GM06990 (cell line): ENCODE measurements around the gene SEMA6B.

Source experiments
- DNase-seq: peaks from one replicate; pipeline ENCODE4 v3.0.0-alpha.2; 2011; ENCODE audit not compliant: insufficient read length; ENCODE audit errors: extremely low read depth
- H3K27me3 ChIP-seq: replicated peaks from 2 replicates; pipeline ENCODE4 v1.6.0; 2011; ENCODE audit warnings: low read length; ENCODE audit not compliant: control insufficient read depth, insufficient read depth
- H3K36me3 ChIP-seq: 2 replicates; pipeline ENCODE4 v1.5.1; 2011; ENCODE audit warnings: low read length; ENCODE audit not compliant: control insufficient read depth, insufficient read depth
- H3K4me3 ChIP-seq: replicated peaks from 2 replicates; pipeline ENCODE4 v1.5.1; 2011; ENCODE audit warnings: low read depth, mild to moderate bottlenecking, control low read depth, low read length
- TF ChIP-seq, protein P1 (sequence below): IDR thresholded peaks from 2 replicates; pipeline ENCODE4 v1.5.1; 2011; ENCODE audit warnings: low read length, control low read depth, mild to moderate bottlenecking, inconsistent platforms; ENCODE audit not compliant: insufficient read depth, poor library complexity, severe bottlenecking

Gene SEMA6B

DNA sequence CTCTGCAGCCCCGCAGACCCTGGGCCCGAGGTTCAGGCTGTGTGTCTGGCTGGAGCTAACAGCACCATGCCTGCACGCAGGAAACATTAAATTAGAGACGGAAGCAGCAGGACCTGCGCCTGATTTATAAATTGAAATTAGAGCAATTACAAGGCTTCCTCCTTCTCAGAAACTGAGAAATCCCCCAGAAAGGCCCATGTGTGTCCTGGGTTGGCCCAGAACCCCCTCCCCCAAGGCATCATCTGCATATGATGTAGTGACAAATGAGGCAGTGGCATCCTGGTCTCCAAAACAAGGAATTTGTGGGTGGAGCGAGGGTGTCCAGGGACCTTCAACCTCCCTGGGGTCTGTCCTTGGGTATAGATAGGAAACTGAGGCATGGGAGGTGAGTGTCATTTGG, 27.2 kb upstream of the SEMA6B start:
- TF ChIP-seq, protein P1, sequence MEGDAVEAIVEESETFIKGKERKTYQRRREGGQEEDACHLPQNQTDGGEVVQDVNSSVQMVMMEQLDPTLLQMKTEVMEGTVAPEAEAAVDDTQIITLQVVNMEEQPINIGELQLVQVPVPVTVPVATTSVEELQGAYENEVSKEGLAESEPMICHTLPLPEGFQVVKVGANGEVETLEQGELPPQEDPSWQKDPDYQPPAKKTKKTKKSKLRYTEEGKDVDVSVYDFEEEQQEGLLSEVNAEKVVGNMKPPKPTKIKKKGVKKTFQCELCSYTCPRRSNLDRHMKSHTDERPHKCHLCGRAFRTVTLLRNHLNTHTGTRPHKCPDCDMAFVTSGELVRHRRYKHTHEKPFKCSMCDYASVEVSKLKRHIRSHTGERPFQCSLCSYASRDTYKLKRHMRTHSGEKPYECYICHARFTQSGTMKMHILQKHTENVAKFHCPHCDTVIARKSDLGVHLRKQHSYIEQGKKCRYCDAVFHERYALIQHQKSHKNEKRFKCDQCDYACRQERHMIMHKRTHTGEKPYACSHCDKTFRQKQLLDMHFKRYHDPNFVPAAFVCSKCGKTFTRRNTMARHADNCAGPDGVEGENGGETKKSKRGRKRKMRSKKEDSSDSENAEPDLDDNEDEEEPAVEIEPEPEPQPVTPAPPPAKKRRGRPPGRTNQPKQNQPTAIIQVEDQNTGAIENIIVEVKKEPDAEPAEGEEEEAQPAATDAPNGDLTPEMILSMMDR, result no peak
- no peaks in the 10 kb centered on the region for H3K36me3 ChIP-seq
- H3K4me3 ChIP-seq, result no peak overlapping the region
- DNase-seq, result no peak
- peaks cover 1% of the 10 kb centered on the region; the same call in 1 of the 2 replicates for H3K27me3 ChIP-seq

GRCh38 chr19:4586245-4586644, 26.8 kb upstream of the SEMA6B start:
- H3K27me3 ChIP-seq, result peaks cover 1% of the 10 kb centered on the region; the same call in 1 of the 2 replicates
- TF ChIP-seq, protein P1, result no peak
- DNase-seq, result no peak

DNA sequence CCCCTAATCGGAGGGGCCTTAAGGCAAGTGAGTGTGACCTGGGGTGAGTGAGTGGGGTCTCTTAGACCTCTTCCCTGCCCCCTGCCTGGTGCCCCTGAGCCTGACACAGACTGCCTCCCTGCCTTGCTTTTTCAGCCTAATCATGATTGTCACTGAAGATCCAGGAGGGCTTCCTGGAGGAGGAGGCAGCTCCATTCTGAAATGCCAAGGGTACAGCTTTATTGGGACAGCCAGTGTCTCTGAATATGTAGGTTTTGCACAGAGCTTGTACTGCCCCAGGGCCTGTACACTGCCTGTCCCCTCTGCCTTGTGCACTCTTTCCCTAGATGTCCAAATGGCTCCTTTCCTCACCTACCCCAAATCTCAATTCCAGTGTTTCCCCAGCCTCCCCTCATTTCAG, 26.1 kb upstream of the SEMA6B start:
- DNase-seq, result no peak
- no peaks in the 10 kb centered on the region for H3K36me3 ChIP-seq
- H3K27me3 ChIP-seq, result peaks cover 1% of the 10 kb centered on the region; the same call in 1 of the 2 replicates
- H3K4me3 ChIP-seq, result no peak overlapping the region
- TF ChIP-seq, protein P1, result no peak

More at GRCh38 chr19:4586245-4586644, 26.8 kb upstream of the SEMA6B start:
- H3K4me3 ChIP-seq, result no peak overlapping the region
- no peaks in the 10 kb centered on the region for H3K36me3 ChIP-seq

- TF ChIP-seq, protein P1, result no peak
- Histone ChIP-seq H3K4me3 (no peak overlapping the region), H3K36me3 (no peaks in the 10 kb centered on the region), H3K27me3 (peaks cover 1% of the 10 kb centered on the region; the same call in 1 of the 2 replicates)
- DNase-seq, result no peak
These were observed 25.4 kb upstream of the SEMA6B start for GRCh38 chr19:4584670-4585460.

GRCh38 chr19:4583961-4584669, 24.6 kb upstream of the SEMA6B start:
- TF ChIP-seq, protein P1, result no peak
- peak; percentile 74 for DNase-seq

More at GRCh38 chr19:4583961-4584669, 24.6 kb upstream of the SEMA6B start:
- peaks cover 1% of the 10 kb centered on the region for H3K27me3 ChIP-seq
- H3K4me3 ChIP-seq, result 0 out of 2 replicates have a peak overlapping the region, but pooled peaks have one; percentile 17
- no peaks in the 10 kb centered on the region for H3K36me3 ChIP-seq
